ENCODE measurements around the gene CDC42EP3.

GRCh38 chr2:37676274-37676673, 4.8 kb upstream of the CDC42EP3 start:
- TF ChIP-seq, protein P1, sequence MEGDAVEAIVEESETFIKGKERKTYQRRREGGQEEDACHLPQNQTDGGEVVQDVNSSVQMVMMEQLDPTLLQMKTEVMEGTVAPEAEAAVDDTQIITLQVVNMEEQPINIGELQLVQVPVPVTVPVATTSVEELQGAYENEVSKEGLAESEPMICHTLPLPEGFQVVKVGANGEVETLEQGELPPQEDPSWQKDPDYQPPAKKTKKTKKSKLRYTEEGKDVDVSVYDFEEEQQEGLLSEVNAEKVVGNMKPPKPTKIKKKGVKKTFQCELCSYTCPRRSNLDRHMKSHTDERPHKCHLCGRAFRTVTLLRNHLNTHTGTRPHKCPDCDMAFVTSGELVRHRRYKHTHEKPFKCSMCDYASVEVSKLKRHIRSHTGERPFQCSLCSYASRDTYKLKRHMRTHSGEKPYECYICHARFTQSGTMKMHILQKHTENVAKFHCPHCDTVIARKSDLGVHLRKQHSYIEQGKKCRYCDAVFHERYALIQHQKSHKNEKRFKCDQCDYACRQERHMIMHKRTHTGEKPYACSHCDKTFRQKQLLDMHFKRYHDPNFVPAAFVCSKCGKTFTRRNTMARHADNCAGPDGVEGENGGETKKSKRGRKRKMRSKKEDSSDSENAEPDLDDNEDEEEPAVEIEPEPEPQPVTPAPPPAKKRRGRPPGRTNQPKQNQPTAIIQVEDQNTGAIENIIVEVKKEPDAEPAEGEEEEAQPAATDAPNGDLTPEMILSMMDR (IDR thresholded peaks at IDR 0.05) = no peak
- no peak for TF ChIP-seq EZH2 (IDR thresholded peaks at IDR 0.05; ENCODE audit: borderline replicate concordance, insufficient read depth, low read depth, low read length, poor library complexity, severe bottlenecking)
